NCI-H128 (cell line): Measurements from ENCODE around the gene GPRIN2.
"Not testable (repeated sequence)": the region's sequence is repeated elsewhere in the genome, so short reads cannot be mapped to it uniquely, and the experiment has no call there.

Source experiments
- DNase-seq: peaks from one replicate; lab custom pipeline; 2025; ENCODE audit not compliant: unreplicated experiment; lab: John Stamatoyannopoulos, UW

The GPRIN2 gene

GRCh38 chr10:46570655-46571054, 14.2 kb upstream of the GPRIN2 start:
- not testable (repeated sequence) for DNase-seq

- not testable (repeated sequence) for DNase-seq
Observed at GRCh38 chr10:46567151-46567550, 10.7 kb upstream of the GPRIN2 start.

- DNase-seq = not testable (repeated sequence)
Observed at GRCh38 chr10:46565591-46566332, 9.3 kb upstream of the GPRIN2 start.

GRCh38 chr10:46560952-46561351, 4.5 kb upstream of the GPRIN2 start:
- no peak for DNase-seq

- no peak for DNase-seq
Observed at GRCh38 chr10:46560381-46560780, 3.9 kb upstream of the GPRIN2 start.

GRCh38 chr10:46559231-46559671, 2.8 kb upstream of the GPRIN2 start:
- no peak for DNase-seq

GRCh38 chr10:46558392-46559185, 2.1 kb upstream of the GPRIN2 start:
- DNase-seq = no peak

- DNase-seq = no peak
Observed at GRCh38 chr10:46558122-46558391, 1.6 kb upstream of the GPRIN2 start.

- DNase-seq = no peak
Observed at GRCh38 chr10:46557319-46558121, 1.1 kb upstream of the GPRIN2 start.

GRCh38 chr10:46555713-46556514, 544 bp downstream of the GPRIN2 start:
- no peak for DNase-seq

GRCh38 chr10:46555366-46555712, 1.1 kb downstream of the GPRIN2 start:
- no peak for DNase-seq

- DNase-seq = no peak
Observed at GRCh38 chr10:46554166-46554781, 2.2 kb downstream of the GPRIN2 start.

GRCh38 chr10:46553238-46554049, 3.0 kb downstream of the GPRIN2 start:
- no peak for DNase-seq

- DNase-seq = no peak
Observed at GRCh38 chr10:46552526-46553237, 3.8 kb downstream of the GPRIN2 start.

- DNase-seq = no peak
Observed at GRCh38 chr10:46551701-46552525, 4.5 kb downstream of the GPRIN2 start.

- DNase-seq = no peak
Observed at GRCh38 chr10:46550795-46551700, 5.4 kb downstream of the GPRIN2 start.

GRCh38 chr10:46550076-46550790, 6.2 kb downstream of the GPRIN2 start:
- DNase-seq = no peak
